HUDEP-2 (cell line): ENCODE data around the gene TRUB1.

ENCODE experiments used
- DNase-seq, 76 experiments: peaks; one replicate each; lab custom pipeline; 2025; ENCODE audit not compliant: unreplicated experiment in 76 of 76; lab: John Stamatoyannopoulos, UW

Gene TRUB1

DNA sequence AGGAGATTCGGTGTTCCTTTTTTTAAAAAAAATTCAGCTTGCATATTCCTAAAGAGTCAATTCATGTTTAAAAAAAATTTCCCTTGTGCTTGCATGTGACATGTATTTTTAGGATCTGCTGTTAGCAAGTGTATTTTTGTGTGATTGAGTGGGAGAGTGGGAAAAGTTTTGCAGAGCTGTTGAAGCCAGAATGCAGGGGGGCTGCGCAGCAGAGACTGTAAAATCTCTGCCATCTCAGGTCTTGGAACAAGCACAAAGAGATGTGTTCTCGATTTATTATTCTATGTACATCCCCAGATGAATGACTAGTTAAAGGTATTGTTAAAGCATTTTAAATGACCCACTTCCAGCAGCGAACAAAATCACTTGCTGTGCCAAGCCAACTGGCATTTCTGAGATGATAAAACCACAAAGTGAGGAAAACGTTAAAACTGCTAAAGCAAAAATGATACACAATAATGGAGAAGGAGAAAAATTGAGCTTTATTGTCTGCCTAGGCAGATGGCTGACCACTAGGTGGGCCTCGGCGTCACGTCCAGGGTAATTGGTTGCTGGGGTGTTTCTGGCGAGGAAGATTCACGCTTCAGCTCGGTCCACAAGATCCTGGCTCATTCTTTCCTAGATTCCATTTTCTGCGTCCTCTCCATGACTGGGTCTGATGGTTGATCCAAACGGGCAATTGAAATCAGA is 88.2 kb downstream of the TRUB1 start:
- no peak for DNase-seq

DNA sequence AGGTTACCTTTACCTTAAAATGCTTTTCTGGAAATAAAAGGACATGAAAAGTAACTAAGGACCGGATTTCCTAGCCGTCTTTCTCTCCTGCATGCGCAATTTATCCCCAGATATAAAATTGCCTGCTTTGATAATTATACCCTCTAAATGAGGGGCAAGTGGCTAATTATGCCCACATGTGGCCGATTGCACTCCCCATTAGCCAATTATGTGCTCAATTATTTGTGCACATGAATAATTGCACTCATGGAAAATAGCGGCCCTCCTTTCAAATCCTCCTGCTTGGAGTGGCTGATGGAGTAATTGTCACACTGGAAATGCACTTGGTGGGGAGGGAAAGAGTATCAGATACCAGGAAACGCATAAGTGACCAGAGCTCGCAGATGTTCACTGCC is 88.7 kb downstream of the TRUB1 start:
- no peak for DNase-seq
